Esophagus muscularis mucosa (tissue), 4 donors: ENCODE data around the gene TMEM237. TPM values are rescaled to one million over a fixed set of nuclear protein-coding genes. Genes with fewer than 3 reads are reported as not detected.

Experiments used
- DNase-seq: peaks from one replicate; pipeline ENCODE4 v3.0.0-alpha.2; 2017; ENCODE audit errors: extremely low spot score
- H3K27ac ChIP-seq, 4 donors: fragments of 200-600 bp; sonication (generic); replicated peaks in 1 of 4; 1 replicate in 3 of 4; 2 replicates in 1 of 4; pipeline ENCODE4 v1.5.1; 2016 to 2019; ENCODE audit warnings: mild to moderate bottlenecking in 1 of 4
- H3K27me3 ChIP-seq, 4 donors: fragments of 200-600 bp; sonication (generic); one replicate each; pipeline versions ENCODE4 v1.5.1 to v1.6.0; 2016 to 2019
- H3K36me3 ChIP-seq, 4 donors: fragments of 200-600 bp; sonication (generic); one replicate each; pipeline ENCODE4 v1.5.1; 2016 to 2019
- H3K4me1 ChIP-seq, 4 donors: fragments of 200-600 bp; sonication (generic); one replicate each; pipeline ENCODE4 v1.5.1; 2016 to 2019
- H3K4me3 ChIP-seq, 4 donors: fragments of 200-600 bp; sonication (generic); 1 replicate in 2 of 4; 2 replicates in 2 of 4; pipeline ENCODE4 v1.5.1; 2016 to 2019; ENCODE audit warnings: mild to moderate bottlenecking in 4 of 4, moderate library complexity in 1 of 4
- H3K9me3 ChIP-seq, 4 donors: fragments of 200-600 bp; sonication (generic); 1 replicate in 3 of 4; 2 replicates in 1 of 4; pipeline ENCODE4 v1.5.1; 2016 to 2019
- EP300 ChIP-seq: sonication (generic); formaldehyde crosslinking; IDR thresholded peaks from one replicate; pipeline ENCODE4 v1.6.1; 2017; ENCODE audit warnings: antibody characterized with exemption
- POLR2A ChIP-seq: fragments of 450-650 bp; IDR thresholded peaks from one replicate; pipeline ENCODE4 v1.6.1; 2017; ENCODE audit warnings: antibody characterized with exemption, moderate library complexity, mild to moderate bottlenecking, low read depth
- POLR2AphosphoS5 ChIP-seq, 2 donors: sonication (generic); formaldehyde crosslinking; IDR thresholded peaks; one replicate each; pipeline ENCODE4 v1.6.1; 2017; ENCODE audit warnings: antibody characterized with exemption in 2 of 2
- WGBS: methylation state at CpG from one replicate; pipeline ENCODE4 v1.1.5; 2018; 5-methylcytosine and 5-hydroxymethylcytosine counted together
- intact Hi-C: fragments of 100-400 bp; cut with DNase I; formaldehyde crosslinking; loops from one replicate; pipeline ENCODE4 v1.15.1; 2023
- total RNA-seq, 4 donors: library from RNA; depleted of rRNA; stranded (reverse); fragments of >200 nt; gene quantifications; one replicate each; pipeline versions ENCODE4 v1.1.0 to v1.2.1, GENCODE V29; 2016
- TF ChIP-seq, protein P1 (sequence below), 3 experiments: fragments of 200-600 bp in 2 of 3; fragments of 450-650 bp in 1 of 3; sonication (generic) in 2 of 3; IDR thresholded peaks; one replicate each; pipeline ENCODE4 v1.5.1; 2017 to 2019; ENCODE audit warnings: antibody characterized with exemption in 3 of 3, mild to moderate bottlenecking in 2 of 3, moderate library complexity in 1 of 3

TMEM237 gene
- total RNA-seq, 4 donors from 2014 or later = 14.5 to 17.7 (median 16.4) TPM

DNA sequence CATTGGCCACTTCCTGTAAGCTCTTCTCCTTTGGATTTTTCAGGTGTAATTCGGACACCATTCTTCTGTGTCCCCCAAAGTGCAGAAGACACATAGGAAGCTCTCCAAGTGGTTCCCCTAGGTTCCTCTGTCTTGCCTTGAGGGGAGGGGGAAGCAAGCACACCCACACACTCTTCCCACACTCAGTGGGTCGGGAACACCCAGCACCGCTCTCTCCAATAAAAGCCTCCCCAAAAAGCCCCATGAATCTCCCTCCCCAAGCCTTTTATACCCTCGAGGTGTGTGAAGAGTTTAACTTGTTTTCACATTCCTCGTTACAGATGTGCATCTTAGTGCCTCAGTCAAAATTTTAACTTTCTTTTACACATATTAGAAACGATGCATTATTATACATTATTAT, 9.9 kb upstream of the TMEM237 start:
- no peak for DNase-seq
- peak overlapping the region in 2 of 4 donors; percentile 16 to 40 for H3K27ac ChIP-seq
- peaks cover 0 to 9% (median 0%) of the 10 kb centered on the region in 4 donors for H3K4me1 ChIP-seq
- WGBS = 86% methylated on average over 6 of the region's 6 CpGs
- H3K4me3 ChIP-seq = no peak overlapping the region
- H3K36me3 ChIP-seq = no peaks in the 10 kb centered on the region
- H3K9me3 ChIP-seq = no peaks in the 10 kb centered on the region
- TF ChIP-seq POLR2A (no peak), POLR2AphosphoS5 (IDR thresholded peaks at IDR 0.05) (no peak), EP300 (no peak)
- TF ChIP-seq, protein P1, sequence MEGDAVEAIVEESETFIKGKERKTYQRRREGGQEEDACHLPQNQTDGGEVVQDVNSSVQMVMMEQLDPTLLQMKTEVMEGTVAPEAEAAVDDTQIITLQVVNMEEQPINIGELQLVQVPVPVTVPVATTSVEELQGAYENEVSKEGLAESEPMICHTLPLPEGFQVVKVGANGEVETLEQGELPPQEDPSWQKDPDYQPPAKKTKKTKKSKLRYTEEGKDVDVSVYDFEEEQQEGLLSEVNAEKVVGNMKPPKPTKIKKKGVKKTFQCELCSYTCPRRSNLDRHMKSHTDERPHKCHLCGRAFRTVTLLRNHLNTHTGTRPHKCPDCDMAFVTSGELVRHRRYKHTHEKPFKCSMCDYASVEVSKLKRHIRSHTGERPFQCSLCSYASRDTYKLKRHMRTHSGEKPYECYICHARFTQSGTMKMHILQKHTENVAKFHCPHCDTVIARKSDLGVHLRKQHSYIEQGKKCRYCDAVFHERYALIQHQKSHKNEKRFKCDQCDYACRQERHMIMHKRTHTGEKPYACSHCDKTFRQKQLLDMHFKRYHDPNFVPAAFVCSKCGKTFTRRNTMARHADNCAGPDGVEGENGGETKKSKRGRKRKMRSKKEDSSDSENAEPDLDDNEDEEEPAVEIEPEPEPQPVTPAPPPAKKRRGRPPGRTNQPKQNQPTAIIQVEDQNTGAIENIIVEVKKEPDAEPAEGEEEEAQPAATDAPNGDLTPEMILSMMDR (IDR thresholded peaks at IDR 0.05) = no peak
- intact Hi-C loops = no loop called here
- no peaks in the 10 kb centered on the region for H3K27me3 ChIP-seq

DNA sequence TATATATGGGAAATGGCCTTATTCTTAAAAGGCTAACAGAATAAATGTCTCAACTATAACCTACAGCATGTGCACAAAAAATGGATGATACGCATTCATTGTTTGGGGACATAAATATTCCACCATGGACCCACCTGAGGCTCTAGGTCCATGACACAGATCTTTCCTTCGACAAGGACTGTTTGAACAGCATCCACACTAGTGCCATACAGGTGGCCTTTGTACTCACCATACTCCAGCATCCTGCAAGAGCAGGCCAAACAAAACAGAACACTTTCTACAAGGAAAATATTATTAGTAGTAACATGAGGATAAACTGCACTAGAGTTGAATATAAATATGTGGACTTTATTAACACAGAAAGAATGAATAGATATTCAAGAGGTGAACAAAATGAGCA, 6.1 kb upstream of the TMEM237 start:
- Histone ChIP-seq H3K36me3 (no peaks in the 10 kb centered on the region), H3K27me3 (no peaks in the 10 kb centered on the region), H3K4me3 (no peak overlapping the region), H3K27ac (no peak overlapping the region), H3K9me3 (no peaks in the 10 kb centered on the region), H3K4me1 (peaks cover 0 to 9% (median 2%) of the 10 kb centered on the region in 4 donors)
- TF ChIP-seq, protein P1 (IDR thresholded peaks at IDR 0.05) = no peak
- no peak for TF ChIP-seq EP300
- TF ChIP-seq POLR2A = no peak
- TF ChIP-seq POLR2AphosphoS5 (IDR thresholded peaks at IDR 0.05) = no peak
- intact Hi-C loops = no loop called here
- no peak for DNase-seq
- 95% methylated on average over 2 of the region's 2 CpGs for WGBS

DNA sequence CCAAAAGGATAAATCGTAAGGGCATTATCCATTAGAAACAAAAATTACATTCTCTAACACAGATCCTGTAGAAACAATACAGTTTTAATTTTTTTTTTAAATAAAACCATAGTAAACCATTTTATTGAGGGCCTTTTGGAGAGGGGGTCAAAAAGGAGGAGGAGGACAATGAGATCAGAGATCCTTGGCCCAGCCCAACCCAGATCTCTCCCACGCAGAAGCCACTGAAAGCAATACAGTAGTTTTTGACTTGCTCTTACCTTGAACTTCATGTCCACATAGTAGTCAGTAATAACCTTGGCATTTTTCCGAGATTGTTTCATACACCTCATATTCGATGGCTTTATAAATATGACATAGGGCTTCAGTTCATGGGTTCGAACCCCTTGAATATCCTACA, 4.1 kb upstream of the TMEM237 start:
- Histone ChIP-seq H3K36me3 (no peaks in the 10 kb centered on the region), H3K9me3 (no peaks in the 10 kb centered on the region), H3K4me3 (no peak overlapping the region), H3K27ac (no peak overlapping the region), H3K4me1 (peaks cover 10 to 17% (median 15%) of the 10 kb centered on the region in 4 donors), H3K27me3 (no peaks in the 10 kb centered on the region)
- no peak for DNase-seq
- intact Hi-C loops = no loop called here
- whole genome bisulfite sequencing = 90% methylated on average over 5 of the region's 5 CpGs
- no peak for TF ChIP-seq EP300
- TF ChIP-seq, protein P1 (IDR thresholded peaks at IDR 0.05) = no peak
- no peak for TF ChIP-seq POLR2AphosphoS5 (IDR thresholded peaks at IDR 0.05)
- no peak for TF ChIP-seq POLR2A

DNA sequence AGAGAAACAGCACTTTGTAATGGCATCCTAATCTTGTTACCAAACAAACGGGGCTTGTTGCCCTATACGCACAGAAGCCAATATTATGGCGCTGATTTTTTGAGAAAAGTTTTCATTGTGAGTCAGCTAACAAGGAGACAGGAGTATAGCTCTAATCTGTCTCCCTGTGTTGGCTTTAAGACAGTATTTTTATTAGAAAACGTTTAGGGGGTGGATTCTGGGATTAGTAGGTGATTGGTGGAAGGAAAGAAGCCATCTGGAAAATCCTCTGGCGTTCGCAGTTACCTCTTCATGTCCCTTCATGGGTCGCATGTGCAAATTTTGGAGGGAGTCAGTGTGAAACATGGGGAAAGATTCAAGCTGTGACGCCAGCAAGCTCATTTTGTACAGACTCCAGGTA, 698 bp upstream of the TMEM237 start:
- 38% methylated on average over 8 of the region's 8 CpGs for WGBS
- Histone ChIP-seq H3K9me3 (no peaks in the 10 kb centered on the region), H3K36me3 (peaks cover 0 to 5% (median 0%) of the 10 kb centered on the region in 4 donors), H3K27ac (peak overlapping the region; percentile 92 to 96 (median 94)), H3K4me3 (peak overlapping the region; percentile 73 to 92 (median 90)), H3K27me3 (no peaks in the 10 kb centered on the region), H3K4me1 (peaks cover 10 to 24% (median 20%) of the 10 kb centered on the region in 4 donors)
- TF ChIP-seq POLR2AphosphoS5 (IDR thresholded peaks at IDR 0.05) (peak in 1 of 2 donors; percentile 35), EP300 (no peak), POLR2A (no peak)
- DNase-seq = no peak
- intact Hi-C loops = no loop called here

DNA sequence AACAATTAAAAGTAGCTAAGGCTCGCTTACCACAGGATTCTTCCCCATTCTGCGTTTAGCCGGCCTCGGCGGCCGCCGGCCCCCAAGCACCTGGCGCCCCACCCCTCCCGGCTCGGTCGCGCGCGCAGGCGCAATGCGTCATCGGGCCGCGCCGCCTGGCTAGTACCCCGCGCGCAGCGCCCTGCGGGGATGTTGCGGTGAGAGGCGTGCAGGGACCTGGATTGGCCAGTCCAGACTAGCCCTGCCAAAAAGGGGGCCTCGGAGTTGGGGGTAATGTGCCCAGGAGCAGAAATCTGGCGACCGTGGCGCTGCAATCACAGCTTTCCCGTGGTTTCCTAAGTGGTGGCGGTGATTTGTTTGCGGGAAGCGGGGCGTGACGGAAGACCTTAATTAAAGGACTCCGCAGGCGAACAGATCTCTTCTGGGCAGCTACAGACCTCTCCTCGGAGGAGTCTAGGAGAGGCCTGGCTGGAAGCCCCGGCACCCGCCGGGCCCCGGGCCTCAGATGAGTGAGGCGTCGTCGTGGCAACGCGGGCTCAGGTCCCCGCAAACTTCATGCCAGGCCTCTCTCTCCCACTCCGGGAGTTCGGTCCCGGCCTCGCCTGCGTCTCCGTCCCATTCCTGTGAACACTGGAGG, 606 bp downstream of the TMEM237 start:
- peaks cover 10 to 24% (median 20%) of the 10 kb centered on the region in 4 donors for H3K4me1 ChIP-seq
- TF ChIP-seq, protein P1 (IDR thresholded peaks at IDR 0.05) = no peak
- peak; percentile 52 for TF ChIP-seq POLR2A
- peak; percentile 88 to 93 for TF ChIP-seq POLR2AphosphoS5 (IDR thresholded peaks at IDR 0.05)
- no peak for DNase-seq
- peak overlapping the region; percentile 73 to 92 (median 90) for H3K4me3 ChIP-seq
- peak overlapping the region; percentile 92 to 96 (median 94) for H3K27ac ChIP-seq
- peaks cover 0 to 12% (median 6%) of the 10 kb centered on the region in 4 donors for H3K36me3 ChIP-seq
- intact Hi-C loops = no loop called here
- H3K27me3 ChIP-seq = no peaks in the 10 kb centered on the region
- no peaks in the 10 kb centered on the region for H3K9me3 ChIP-seq
- WGBS = 0% methylated on average over 20 of the region's 56 CpGs
